K562 (cell line): ENCODE results near the gene TUBG2. TPM values are rescaled to one million over a fixed set of nuclear protein-coding genes. Genes with fewer than 3 reads are reported as not detected.

ENCODE experiments used
- ATAC-seq: fragments of 200-7000 bp; cut with Tn5 transposase; 3 replicates; pipeline ENCODE4 v1.9.1; 2020; ENCODE audit warnings: moderate library complexity
- BruUV-seq: library from RNA; stranded (reverse); fragments of 400-500 nt; replicated peaks from 2 replicates; lab custom pipeline; 2021; lab: Mats Ljungman, UMichigan
- CTCF ChIA-PET: fragments of 300-600 bp; formaldehyde crosslinking; extraction: SDS; loops from one replicate; lab custom pipeline; 2021; ENCODE audit warnings: low intra/inter-chr PET ratio; lab: Yijun Ruan, JAX
- POLR2A ChIA-PET: fragments of 300-600, 350-650 bp; sonication (Branson Sonifier 250); formaldehyde crosslinking; extraction: SDS; loops from one replicate; lab custom pipeline; 2021; ENCODE audit warnings: antibody characterized with exemption, inconsistent platforms; lab: Yijun Ruan, JAX
- DNase-seq, 4 experiments: peaks; one replicate each; pipeline versions ENCODE4 v3.0.0 to v3.0.0-alpha.2; 2011 to 2018; ENCODE audit warnings: low spot score in 3 of 4, mixed read lengths in 3 of 4; ENCODE audit errors: extremely low read depth in 1 of 4
- FAIRE-seq: peaks from 2 replicates; lab custom pipeline; 2011; peaks lifted over from hg19 to GRCh38; lab: Jason Lieb, UNC
- H2AFZ ChIP-seq: 2 replicates; pipeline ENCODE4 v1.6.0; 2011; ENCODE audit warnings: low read depth, low read length, control low read depth, inconsistent platforms
- H3K27ac ChIP-seq: fragments of 200-600 bp; 3 replicates; pipeline ENCODE4 v1.8.0; 2011; ENCODE audit warnings: low read depth, mild to moderate bottlenecking, control low read depth, inconsistent platforms, low read length, moderate library complexity, mixed read lengths; ENCODE audit errors: extremely low read depth
- H3K27me3 ChIP-seq, 2 experiments: fragments of 300-600 bp in 1 of 2; 2 replicates in 1 of 2; 3 replicates in 1 of 2; pipeline versions ENCODE4 v1.6.0 to v1.8.0; 2011; ENCODE audit warnings: inconsistent platforms in 2 of 2, low read length in 2 of 2, mild to moderate bottlenecking in 1 of 2, mixed read lengths in 1 of 2, moderate library complexity in 1 of 2; ENCODE audit not compliant: control insufficient read depth in 2 of 2, insufficient read depth in 2 of 2
- H3K36me3 ChIP-seq: fragments of 300-600 bp; 3 replicates; pipeline ENCODE4 v1.8.0; 2011; ENCODE audit warnings: mild to moderate bottlenecking, low read length, inconsistent platforms; ENCODE audit not compliant: control insufficient read depth, insufficient read depth
- H3K4me1 ChIP-seq, 2 experiments: fragments of 200-600 bp in 1 of 2; replicated peaks in 1 of 2; 2 replicates in 1 of 2; 3 replicates in 1 of 2; pipeline versions ENCODE4 v1.5.1 to v1.8.0; 2011; ENCODE audit warnings: inconsistent platforms in 2 of 2, low read length in 2 of 2, mild to moderate bottlenecking in 1 of 2, mixed read lengths in 1 of 2, moderate library complexity in 1 of 2; ENCODE audit not compliant: control insufficient read depth in 2 of 2, insufficient read depth in 2 of 2
- H3K4me2 ChIP-seq: 2 replicates; pipeline ENCODE4 v1.6.1; 2011; ENCODE audit warnings: low read length, control low read depth, inconsistent platforms, mixed read lengths; ENCODE audit not compliant: insufficient read depth
- H3K4me3 ChIP-seq: fragments of 200-600 bp; sonication (generic), shearing (Covaris generic); 2 replicates; pipeline ENCODE4 v1.5.1; 2016; ENCODE audit warnings: control low read depth, inconsistent platforms
- H3K79me2 ChIP-seq: fragments of 200-600 bp; 3 replicates; pipeline ENCODE4 v1.8.0; 2011; ENCODE audit warnings: low read length, inconsistent platforms; ENCODE audit not compliant: control insufficient read depth, insufficient read depth
- H3K9ac ChIP-seq, 2 experiments: 2 replicates each; pipeline versions ENCODE4 v1.6.0 to v1.6.1; 2011; ENCODE audit warnings: low read depth in 2 of 2, low read length in 2 of 2, control low read depth in 1 of 2, inconsistent platforms in 1 of 2, mild to moderate bottlenecking in 1 of 2, mixed read lengths in 1 of 2; ENCODE audit not compliant: insufficient read depth in 1 of 2
- H3K9me1 ChIP-seq: one replicate; pipeline ENCODE4 v1.6.0; 2011; ENCODE audit warnings: inconsistent platforms, mild to moderate bottlenecking, low read length, moderate library complexity; ENCODE audit not compliant: control insufficient read depth, insufficient read depth
- H3K9me3 ChIP-seq: replicated peaks from 2 replicates; pipeline ENCODE4 v1.5.1; 2011; ENCODE audit warnings: low read depth, low read length, inconsistent platforms; ENCODE audit not compliant: control insufficient read depth, insufficient read depth
- H4K20me1 ChIP-seq: replicated peaks from 2 replicates; pipeline ENCODE4 v1.6.1; 2011; ENCODE audit warnings: low read length, inconsistent platforms, mixed read lengths; ENCODE audit not compliant: control insufficient read depth, insufficient read depth
- BMI1 ChIP-seq: fragments of 150-350 bp; IDR thresholded peaks from 2 replicates; pipeline ENCODE4 v1.6.1; 2014; ENCODE audit warnings: low read length
- GTF2F1 ChIP-seq: IDR thresholded peaks from 2 replicates; pipeline ENCODE4 v1.6.1; 2011; ENCODE audit warnings: low read depth, low read length, improper control_type of control experiment
- HLTF ChIP-seq: fragments of 450-650 bp; IDR thresholded peaks from 2 replicates; pipeline ENCODE4 v1.6.1; 2016
- NCOA4 ChIP-seq: fragments of 450-650 bp; IDR thresholded peaks from 2 replicates; pipeline ENCODE4 v1.6.1; 2018; ENCODE audit warnings: mild to moderate bottlenecking; ENCODE audit not compliant: partially characterized antibody
- TAF9B ChIP-seq: fragments of 450-650 bp; IDR thresholded peaks from 2 replicates; pipeline ENCODE4 v1.6.1; 2018; ENCODE audit warnings: mild to moderate bottlenecking; ENCODE audit not compliant: partially characterized antibody
- ZFX ChIP-seq: sonication (generic); formaldehyde crosslinking; IDR thresholded peaks from 2 replicates; pipeline ENCODE4 v1.8.0; 2022; ENCODE audit warnings: mild to moderate bottlenecking, missing genetic modification reagents, moderate library complexity
- ZNF668 ChIP-seq: fragments of 250-450 bp; sonication (Bioruptor Pico); IDR thresholded peaks from 2 replicates; pipeline ENCODE4 v1.8.0; 2022; ENCODE audit warnings: mild to moderate bottlenecking, inconsistent platforms
- ZNF75A ChIP-seq: fragments of 450-650 bp; formaldehyde crosslinking; IDR thresholded peaks from 2 replicates; pipeline ENCODE4 v1.4.0; 2020; ENCODE audit warnings: mild to moderate bottlenecking
- WGBS: fragments of 100-300 bp; shearing (Covaris generic); methylation state at CpG from one replicate; pipeline ENCODE4 v1.1.6; 2016; ENCODE audit warnings: low coverage, mixed read lengths; ENCODE audit not compliant: insufficient coverage; ENCODE audit errors: missing lambda C conversion rate; 5-methylcytosine and 5-hydroxymethylcytosine counted together
- in situ Hi-C: fragments of 300-500 bp; cut with MboI; formaldehyde crosslinking; loops from 4 replicates; pipeline ENCODE4 v1.15.0; 2018; ENCODE audit warnings: inconsistent platforms, mixed read lengths
- intact Hi-C: fragments of 100-400 bp; cut with micrococcal nuclease; formaldehyde crosslinking; loops from 2 replicates; pipeline ENCODE4 v1.14.2; 2022
- polyA plus RNA-seq, 8 experiments: library from polyadenylated mRNA; depleted of rRNA in 4 of 8; stranded (reverse) in 5 of 8; unstranded in 3 of 8; fragments of >200 nt; fragmentation: Nextera tagmentation in 2 of 8; fragmentation: Illumina TruSeq in 1 of 8; extraction: Ambion mirVana in 2 of 8; extraction: Trizol in 1 of 8; gene quantifications; 2 replicates each; pipeline versions ENCODE4 v1.2.1 to v1.2.3, GENCODE V29; 2011 to 2014; ENCODE audit warnings: inconsistent platforms in 1 of 8, missing spikeins in 1 of 8
- total RNA-seq, 7 experiments: library from RNA; depleted of rRNA in 6 of 7; stranded (reverse); fragments of >200 nt in 6 of 7; fragmentation: Illumina TruSeq in 2 of 7; extraction: Trizol in 2 of 7; gene quantifications; 2 replicates each; pipeline versions ENCODE4 v1.2.1 to v1.2.3, GENCODE V29; 2011 to 2021; ENCODE audit warnings: low replicate concordance in 1 of 7
- TF ChIP-seq, protein P1 (sequence below): sonication (generic); formaldehyde crosslinking; IDR thresholded peaks from 2 replicates; pipeline ENCODE4 v1.8.1; 2023; ENCODE audit warnings: mild to moderate bottlenecking, missing genetic modification reagents, moderate library complexity
- TF ChIP-seq, protein P2 (sequence below): fragments of 450-650 bp; IDR thresholded peaks from 2 replicates; pipeline ENCODE4 v1.6.1; 2018; ENCODE audit not compliant: partially characterized antibody
- TF ChIP-seq, protein P3 (sequence below): fragments of 450-650 bp; conservative IDR thresholded peaks from 2 replicates; pipeline ENCODE4 v1.6.1; 2016; ENCODE audit warnings: missing genetic modification characterization, low read depth, mild to moderate bottlenecking, control low read depth, missing compliant biosample characterization
- TF ChIP-seq, protein P4 (sequence below), 2 experiments: fragments of 450-650 bp in 1 of 2; sonication (generic) in 1 of 2; formaldehyde crosslinking; conservative IDR thresholded peaks; 2 replicates each; pipeline versions ENCODE4 v1.4.0 to v1.8.1; 2020 to 2022; ENCODE audit warnings: mild to moderate bottlenecking in 1 of 2, missing genetic modification reagents in 1 of 2
- TF ChIP-seq, protein P5 (sequence below): fragments of 450-650 bp; IDR thresholded peaks from 2 replicates; pipeline ENCODE4 v1.6.1; 2016; ENCODE audit warnings: missing biosample characterization, missing genetic modification characterization

The TUBG2 gene
- total and polyA plus RNA-seq, 9 of the 15 experiments (the other 6 are each of a cell fraction or from before 2014, with no cell fraction given): 0.09 to 0.80 (median 0.24) TPM; not detected in 2

DNA sequence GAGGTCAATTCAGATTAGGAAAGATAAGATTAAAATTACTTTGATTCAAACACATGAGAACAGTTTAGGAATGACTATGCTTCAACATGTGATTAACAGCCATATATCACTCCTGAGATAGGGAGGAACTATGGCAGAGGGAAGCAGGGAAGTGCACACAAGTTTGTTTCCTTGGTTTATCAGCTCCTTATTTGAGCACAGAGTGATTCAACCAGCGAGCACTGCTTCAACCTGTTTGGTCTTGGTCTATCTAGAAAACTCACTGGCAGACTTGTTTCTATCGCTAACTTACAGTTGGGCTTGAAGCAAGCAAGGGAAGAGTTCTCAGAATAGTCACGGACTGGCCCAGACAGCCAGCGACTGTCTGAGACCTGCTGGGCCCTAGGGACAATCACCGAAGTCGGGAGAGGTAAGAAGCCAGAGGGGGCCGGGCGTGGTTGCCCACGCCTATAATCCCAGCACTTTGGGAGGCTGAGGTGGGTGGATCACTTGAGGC, 26.1 kb upstream of the TUBG2 start:
- H4K20me1 ChIP-seq: no peaks in the 10 kb centered on the region
- CTCF ChIA-PET: no interaction called here
- BruUV-seq: no TSS peak
- TF ChIP-seq NCOA4 (no peak), TAF9B (no peak), HLTF (no peak), GTF2F1 (no peak), ZFX (CRISPR knock-in tag) (peak; percentile 48), ZNF75A (CRISPR knock-in tag) (no peak), ZNF668 (CRISPR knock-in tag) (no peak), BMI1 (no peak)
- TF ChIP-seq, protein P1, sequence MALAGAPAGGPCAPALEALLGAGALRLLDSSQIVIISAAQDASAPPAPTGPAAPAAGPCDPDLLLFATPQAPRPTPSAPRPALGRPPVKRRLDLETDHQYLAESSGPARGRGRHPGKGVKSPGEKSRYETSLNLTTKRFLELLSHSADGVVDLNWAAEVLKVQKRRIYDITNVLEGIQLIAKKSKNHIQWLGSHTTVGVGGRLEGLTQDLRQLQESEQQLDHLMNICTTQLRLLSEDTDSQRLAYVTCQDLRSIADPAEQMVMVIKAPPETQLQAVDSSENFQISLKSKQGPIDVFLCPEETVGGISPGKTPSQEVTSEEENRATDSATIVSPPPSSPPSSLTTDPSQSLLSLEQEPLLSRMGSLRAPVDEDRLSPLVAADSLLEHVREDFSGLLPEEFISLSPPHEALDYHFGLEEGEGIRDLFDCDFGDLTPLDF (CRISPR knock-in tag): no peak
- TF ChIP-seq, protein P2, sequence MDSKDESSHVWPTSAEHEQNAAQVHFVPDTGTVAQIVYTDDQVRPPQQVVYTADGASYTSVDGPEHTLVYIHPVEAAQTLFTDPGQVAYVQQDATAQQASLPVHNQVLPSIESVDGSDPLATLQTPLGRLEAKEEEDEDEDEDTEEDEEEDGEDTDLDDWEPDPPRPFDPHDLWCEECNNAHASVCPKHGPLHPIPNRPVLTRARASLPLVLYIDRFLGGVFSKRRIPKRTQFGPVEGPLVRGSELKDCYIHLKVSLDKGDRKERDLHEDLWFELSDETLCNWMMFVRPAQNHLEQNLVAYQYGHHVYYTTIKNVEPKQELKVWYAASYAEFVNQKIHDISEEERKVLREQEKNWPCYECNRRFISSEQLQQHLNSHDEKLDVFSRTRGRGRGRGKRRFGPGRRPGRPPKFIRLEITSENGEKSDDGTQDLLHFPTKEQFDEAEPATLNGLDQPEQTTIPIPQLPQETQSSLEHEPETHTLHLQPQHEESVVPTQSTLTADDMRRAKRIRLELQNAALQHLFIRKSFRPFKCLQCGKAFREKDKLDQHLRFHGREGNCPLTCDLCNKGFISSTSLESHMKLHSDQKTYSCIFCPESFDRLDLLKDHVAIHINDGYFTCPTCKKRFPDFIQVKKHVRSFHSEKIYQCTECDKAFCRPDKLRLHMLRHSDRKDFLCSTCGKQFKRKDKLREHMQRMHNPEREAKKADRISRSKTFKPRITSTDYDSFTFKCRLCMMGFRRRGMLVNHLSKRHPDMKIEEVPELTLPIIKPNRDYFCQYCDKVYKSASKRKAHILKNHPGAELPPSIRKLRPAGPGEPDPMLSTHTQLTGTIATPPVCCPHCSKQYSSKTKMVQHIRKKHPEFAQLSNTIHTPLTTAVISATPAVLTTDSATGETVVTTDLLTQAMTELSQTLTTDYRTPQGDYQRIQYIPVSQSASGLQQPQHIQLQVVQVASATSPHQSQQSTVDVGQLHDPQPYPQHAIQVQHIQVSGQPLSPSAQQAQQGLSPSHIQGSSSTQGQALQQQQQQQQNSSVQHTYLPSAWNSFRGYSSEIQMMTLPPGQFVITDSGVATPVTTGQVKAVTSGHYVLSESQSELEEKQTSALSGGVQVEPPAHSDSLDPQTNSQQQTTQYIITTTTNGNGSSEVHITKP: peak; percentile 65
- TF ChIP-seq, protein P3, sequence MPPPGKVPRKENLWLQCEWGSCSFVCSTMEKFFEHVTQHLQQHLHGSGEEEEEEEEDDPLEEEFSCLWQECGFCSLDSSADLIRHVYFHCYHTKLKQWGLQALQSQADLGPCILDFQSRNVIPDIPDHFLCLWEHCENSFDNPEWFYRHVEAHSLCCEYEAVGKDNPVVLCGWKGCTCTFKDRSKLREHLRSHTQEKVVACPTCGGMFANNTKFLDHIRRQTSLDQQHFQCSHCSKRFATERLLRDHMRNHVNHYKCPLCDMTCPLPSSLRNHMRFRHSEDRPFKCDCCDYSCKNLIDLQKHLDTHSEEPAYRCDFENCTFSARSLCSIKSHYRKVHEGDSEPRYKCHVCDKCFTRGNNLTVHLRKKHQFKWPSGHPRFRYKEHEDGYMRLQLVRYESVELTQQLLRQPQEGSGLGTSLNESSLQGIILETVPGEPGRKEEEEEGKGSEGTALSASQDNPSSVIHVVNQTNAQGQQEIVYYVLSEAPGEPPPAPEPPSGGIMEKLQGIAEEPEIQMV (tag): no peak
- TF ChIP-seq, protein P4, sequence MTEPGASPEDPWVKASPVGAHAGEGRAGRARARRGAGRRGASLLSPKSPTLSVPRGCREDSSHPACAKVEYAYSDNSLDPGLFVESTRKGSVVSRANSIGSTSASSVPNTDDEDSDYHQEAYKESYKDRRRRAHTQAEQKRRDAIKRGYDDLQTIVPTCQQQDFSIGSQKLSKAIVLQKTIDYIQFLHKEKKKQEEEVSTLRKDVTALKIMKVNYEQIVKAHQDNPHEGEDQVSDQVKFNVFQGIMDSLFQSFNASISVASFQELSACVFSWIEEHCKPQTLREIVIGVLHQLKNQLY (CRISPR knock-in tag; conservative IDR thresholded peaks at IDR 0.05): no peak
- TF ChIP-seq, protein P5, sequence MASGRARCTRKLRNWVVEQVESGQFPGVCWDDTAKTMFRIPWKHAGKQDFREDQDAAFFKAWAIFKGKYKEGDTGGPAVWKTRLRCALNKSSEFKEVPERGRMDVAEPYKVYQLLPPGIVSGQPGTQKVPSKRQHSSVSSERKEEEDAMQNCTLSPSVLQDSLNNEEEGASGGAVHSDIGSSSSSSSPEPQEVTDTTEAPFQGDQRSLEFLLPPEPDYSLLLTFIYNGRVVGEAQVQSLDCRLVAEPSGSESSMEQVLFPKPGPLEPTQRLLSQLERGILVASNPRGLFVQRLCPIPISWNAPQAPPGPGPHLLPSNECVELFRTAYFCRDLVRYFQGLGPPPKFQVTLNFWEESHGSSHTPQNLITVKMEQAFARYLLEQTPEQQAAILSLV (tag): no peak

More for the DNA sequence above, 26.1 kb upstream of the TUBG2 start:
- Histone ChIP-seq H3K9me3 (no peaks in the 10 kb centered on the region), H3K27ac (peak overlapping the region; percentile 63; the same call in 2 of the 3 replicates), H3K4me1 (peaks cover 10 to 28% of the 10 kb centered on the region in 2 experiments), H3K27me3 (no peaks in the 10 kb centered on the region), H3K4me3 (no peak overlapping the region; the same call in 1 of the 2 replicates), H3K36me3 (no peaks in the 10 kb centered on the region), H3K9ac (peak overlapping the region; percentile 8 to 75; a peak in 3 of 4 replicates), H3K4me2 (peak overlapping the region; percentile 23; the same call in 1 of the 2 replicates), H3K9me1 (no peaks in the 10 kb centered on the region), H3K79me2 (no peaks in the 10 kb centered on the region), H2AFZ (peak overlapping the region; percentile 40)
- in situ Hi-C loops (no loop called here), intact Hi-C loops (no loop called here)
- DNase-seq: peak; percentile 64 to 90 (median 71)
- ATAC-seq: peak; percentile 95
- FAIRE-seq: peak; percentile 95
- 2% methylated on average over 9 of the region's 9 CpGs for WGBS
- POLR2A ChIA-PET: interaction anchor here (0.6 to 2.6 kb wide), 12 partner anchors 9 to 113 kb away, joined by 3 to 13 read pairs (median 3); partner anchors contain the start of genes RETREG3 and TUBG1
